ENCODE measurements around the gene WNT3. TPM values are rescaled to one million over a fixed set of nuclear protein-coding genes. Genes with fewer than 3 reads are reported as not detected.

The WNT3 gene
- total RNA-seq, 1 donor from 2014 or later: 1.5 TPM

GRCh38 chr17:46809110-46809571, 9.4 kb downstream of the WNT3 start:
- peaks cover 10% of the 10 kb centered on the region for H3K4me1 ChIP-seq
- no peak for DNase-seq (ENCODE audit: extremely low spot score in 2 of 2)
- H3K4me3 ChIP-seq: no peak overlapping the region
- TF ChIP-seq POLR2A (IDR thresholded peaks at IDR 0.05): no peak
- no peaks in the 10 kb centered on the region for H3K36me3 ChIP-seq
- no peaks in the 10 kb centered on the region for H3K27me3 ChIP-seq
- intact Hi-C loops (cut with DNase I): no loop called here
- H3K9me3 ChIP-seq: no peaks in the 10 kb centered on the region
- no peak overlapping the region for H3K27ac ChIP-seq

DNA sequence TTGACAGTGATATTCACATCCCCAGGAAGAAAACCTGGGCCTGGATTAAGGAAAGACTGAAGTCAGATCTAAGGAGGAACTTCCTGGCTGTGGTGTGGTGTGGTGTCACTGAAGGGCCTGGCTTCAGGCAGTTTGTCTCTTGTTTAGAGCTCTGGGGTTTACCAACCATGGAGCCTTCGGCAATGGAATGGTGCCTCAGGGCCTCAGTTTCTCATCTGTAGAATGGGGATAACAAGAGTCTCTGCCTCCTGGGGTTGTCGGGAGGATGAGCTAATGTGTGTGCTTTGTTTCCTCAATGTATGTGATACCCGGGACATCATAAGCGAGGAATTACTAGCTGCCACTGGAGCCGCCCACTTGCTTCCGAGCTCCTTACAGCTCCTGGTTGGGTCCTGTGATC, 12.7 kb downstream of the WNT3 start:
- no peaks in the 10 kb centered on the region for H3K4me1 ChIP-seq
- no peak overlapping the region for H3K4me3 ChIP-seq
- TF ChIP-seq, protein P1, sequence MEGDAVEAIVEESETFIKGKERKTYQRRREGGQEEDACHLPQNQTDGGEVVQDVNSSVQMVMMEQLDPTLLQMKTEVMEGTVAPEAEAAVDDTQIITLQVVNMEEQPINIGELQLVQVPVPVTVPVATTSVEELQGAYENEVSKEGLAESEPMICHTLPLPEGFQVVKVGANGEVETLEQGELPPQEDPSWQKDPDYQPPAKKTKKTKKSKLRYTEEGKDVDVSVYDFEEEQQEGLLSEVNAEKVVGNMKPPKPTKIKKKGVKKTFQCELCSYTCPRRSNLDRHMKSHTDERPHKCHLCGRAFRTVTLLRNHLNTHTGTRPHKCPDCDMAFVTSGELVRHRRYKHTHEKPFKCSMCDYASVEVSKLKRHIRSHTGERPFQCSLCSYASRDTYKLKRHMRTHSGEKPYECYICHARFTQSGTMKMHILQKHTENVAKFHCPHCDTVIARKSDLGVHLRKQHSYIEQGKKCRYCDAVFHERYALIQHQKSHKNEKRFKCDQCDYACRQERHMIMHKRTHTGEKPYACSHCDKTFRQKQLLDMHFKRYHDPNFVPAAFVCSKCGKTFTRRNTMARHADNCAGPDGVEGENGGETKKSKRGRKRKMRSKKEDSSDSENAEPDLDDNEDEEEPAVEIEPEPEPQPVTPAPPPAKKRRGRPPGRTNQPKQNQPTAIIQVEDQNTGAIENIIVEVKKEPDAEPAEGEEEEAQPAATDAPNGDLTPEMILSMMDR (IDR thresholded peaks at IDR 0.05): no peak
- no peak for TF ChIP-seq POLR2A (IDR thresholded peaks at IDR 0.05)
- TF ChIP-seq POLR2AphosphoS5 (IDR thresholded peaks at IDR 0.05; ENCODE audit: insufficient read depth in 1 of 2, low read depth in 1 of 2): no peak
- H3K27ac ChIP-seq: no peak overlapping the region
- no peaks in the 10 kb centered on the region for H3K9me3 ChIP-seq
- intact Hi-C loops (cut with DNase I): no loop called here
- H3K27me3 ChIP-seq: no peaks in the 10 kb centered on the region
- no peak for DNase-seq (ENCODE audit: extremely low spot score in 2 of 2)
- H3K36me3 ChIP-seq: no peaks in the 10 kb centered on the region

DNA sequence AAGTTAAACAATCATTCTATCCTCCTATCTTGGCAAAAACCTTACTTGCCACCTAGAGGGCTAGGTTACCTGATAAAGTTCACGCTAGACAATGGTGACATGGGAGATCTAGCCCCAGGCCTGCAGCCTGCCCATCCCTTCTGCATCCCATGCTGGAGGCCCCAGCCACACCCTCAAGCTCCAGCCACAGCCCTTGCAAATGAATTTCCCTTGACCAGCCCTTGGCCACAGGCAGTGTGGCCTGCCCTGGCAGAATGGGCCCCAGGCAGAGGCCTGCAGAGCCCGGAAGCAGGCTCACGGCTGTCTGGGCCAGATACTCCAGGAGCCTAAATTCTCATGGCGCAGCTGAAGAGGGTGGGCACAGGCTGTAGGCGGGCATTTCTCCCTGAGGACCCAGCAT, 14.9 kb downstream of the WNT3 start:
- H3K9me3 ChIP-seq: no peaks in the 10 kb centered on the region

DNA sequence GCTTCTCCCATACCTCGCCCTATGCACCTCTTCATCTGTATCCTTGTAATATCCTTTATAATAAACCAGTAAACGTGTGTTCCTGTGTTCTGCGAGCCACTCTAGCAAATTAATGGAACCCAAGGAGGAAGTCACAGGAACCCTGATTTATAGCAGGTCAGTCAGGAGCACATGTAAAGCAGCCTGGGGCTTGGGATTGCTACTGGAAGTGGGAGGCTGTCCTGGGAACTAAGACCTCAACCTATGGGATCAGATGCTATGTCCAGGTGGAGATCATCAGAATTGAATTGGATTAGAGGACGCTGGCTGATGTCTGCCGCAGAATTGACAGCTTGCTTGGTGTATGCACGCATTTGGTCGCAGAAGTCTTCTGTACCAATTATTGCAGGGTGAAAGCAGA, 15.7 kb downstream of the WNT3 start:
- H3K4me1 ChIP-seq: no peaks in the 10 kb centered on the region
- no peaks in the 10 kb centered on the region for H3K9me3 ChIP-seq
- H3K36me3 ChIP-seq: no peaks in the 10 kb centered on the region
- no peak overlapping the region for H3K27ac ChIP-seq
- TF ChIP-seq POLR2A (IDR thresholded peaks at IDR 0.05): no peak
- no peak for TF ChIP-seq POLR2AphosphoS5 (IDR thresholded peaks at IDR 0.05; ENCODE audit: insufficient read depth in 1 of 2, low read depth in 1 of 2)
- TF ChIP-seq, protein P1 (IDR thresholded peaks at IDR 0.05): no peak
- H3K27me3 ChIP-seq: no peaks in the 10 kb centered on the region
- intact Hi-C loops (cut with DNase I): no loop called here
- no peak for DNase-seq (ENCODE audit: extremely low spot score in 2 of 2)
- no peak overlapping the region for H3K4me3 ChIP-seq

More for the DNA sequence above, 14.9 kb downstream of the WNT3 start:
- H3K36me3 ChIP-seq: no peaks in the 10 kb centered on the region
- TF ChIP-seq, protein P1 (IDR thresholded peaks at IDR 0.05): no peak
- TF ChIP-seq POLR2A (IDR thresholded peaks at IDR 0.05) (no peak), POLR2AphosphoS5 (IDR thresholded peaks at IDR 0.05; ENCODE audit: insufficient read depth in 1 of 2, low read depth in 1 of 2) (no peak)
- no peak for DNase-seq (ENCODE audit: extremely low spot score in 2 of 2)
- H3K27ac ChIP-seq: no peak overlapping the region
- H3K27me3 ChIP-seq: no peaks in the 10 kb centered on the region
- H3K4me3 ChIP-seq: no peak overlapping the region
- no peaks in the 10 kb centered on the region for H3K4me1 ChIP-seq
- intact Hi-C loops (cut with DNase I): no loop called here

- intact Hi-C loops (cut with DNase I): no loop called here
- no peaks in the 10 kb centered on the region for H3K9me3 ChIP-seq
- H3K27me3 ChIP-seq: no peaks in the 10 kb centered on the region
- H3K4me1 ChIP-seq: no peaks in the 10 kb centered on the region
- no peak overlapping the region for H3K27ac ChIP-seq
- no peak overlapping the region for H3K4me3 ChIP-seq
- H3K36me3 ChIP-seq: no peaks in the 10 kb centered on the region
- TF ChIP-seq POLR2AphosphoS5 (IDR thresholded peaks at IDR 0.05; ENCODE audit: insufficient read depth in 1 of 2, low read depth in 1 of 2) (no peak), POLR2A (IDR thresholded peaks at IDR 0.05) (no peak)
- TF ChIP-seq, protein P1 (IDR thresholded peaks at IDR 0.05): no peak
- no peak for DNase-seq (ENCODE audit: extremely low spot score in 2 of 2)
These were observed 17.9 kb downstream of the WNT3 start for GRCh38 chr17:46800573-46800972.

All from vagina (tissue), 2 donors.